Gastrocnemius medialis (tissue), 4 donors: ENCODE measurements around the gene SCN4B.

ENCODE experiments used
- CTCF ChIP-seq, 5 experiments: fragments of 450-650 bp in 3 of 5; fragments of 200-600 bp in 2 of 5; sonication (generic) in 2 of 5; IDR thresholded peaks in 4 of 5; conservative IDR thresholded peaks in 1 of 5; 1 replicate in 4 of 5; 2 replicates in 1 of 5; pipeline ENCODE4 v1.5.1; 2016 to 2019; ENCODE audit warnings: antibody characterized with exemption in 5 of 5, mild to moderate bottlenecking in 3 of 5, moderate library complexity in 3 of 5
- POLR2A ChIP-seq, 2 donors: fragments of 450-650 bp; IDR thresholded peaks; one replicate each; pipeline ENCODE4 v1.6.1; 2017; ENCODE audit warnings: antibody characterized with exemption in 2 of 2, mild to moderate bottlenecking in 2 of 2, moderate library complexity in 2 of 2

GRCh38 chr11:118124929-118125535 lies 27.6 kb downstream of the SCN4B start:
- TF ChIP-seq CTCF (IDR thresholded peaks at IDR 0.05 in 4 of 5, conservative IDR thresholded peaks at IDR 0.05 in 1 of 5) = no peak
- no peak for TF ChIP-seq POLR2A (IDR thresholded peaks at IDR 0.05)
